HEK293T (cell line): ENCODE measurements around the gene MAN1C1.

ENCODE experiments used
- ARNT ChIP-seq: fragments of 450-650 bp; IDR thresholded peaks from 2 replicates; pipeline ENCODE4 v1.6.1; 2017; ENCODE audit warnings: mild to moderate bottlenecking
- BHLHE40 ChIP-seq: fragments of 450-650 bp; IDR thresholded peaks from 2 replicates; pipeline ENCODE4 v1.6.1; 2016; ENCODE audit warnings: mild to moderate bottlenecking, moderate library complexity, borderline replicate concordance
- CTBP1 ChIP-seq: fragments of 450-650 bp; IDR thresholded peaks from 2 replicates; pipeline ENCODE4 v1.6.1; 2016; ENCODE audit warnings: borderline replicate concordance
- FOXK2 ChIP-seq: fragments of 450-650 bp; IDR thresholded peaks from 2 replicates; pipeline ENCODE4 v1.6.1; 2016; ENCODE audit warnings: mild to moderate bottlenecking
- FOXM1 ChIP-seq: fragments of 450-650 bp; IDR thresholded peaks from 2 replicates; pipeline ENCODE4 v1.6.1; 2017; ENCODE audit warnings: mild to moderate bottlenecking, borderline replicate concordance
- LEF1 ChIP-seq: fragments of 450-650 bp; IDR thresholded peaks from 2 replicates; pipeline ENCODE4 v1.6.1; 2017; ENCODE audit warnings: mild to moderate bottlenecking, borderline replicate concordance
- NFRKB ChIP-seq: fragments of 450-650 bp; IDR thresholded peaks from 2 replicates; pipeline ENCODE4 v1.6.1; 2016; ENCODE audit warnings: mild to moderate bottlenecking, moderate library complexity
- SP1 ChIP-seq: fragments of 450-650 bp; IDR thresholded peaks from 2 replicates; pipeline ENCODE4 v1.6.1; 2017
- SUZ12 ChIP-seq: fragments of 450-650 bp; IDR thresholded peaks from 2 replicates; pipeline ENCODE4 v1.6.1; 2016; ENCODE audit warnings: mild to moderate bottlenecking

DNA sequence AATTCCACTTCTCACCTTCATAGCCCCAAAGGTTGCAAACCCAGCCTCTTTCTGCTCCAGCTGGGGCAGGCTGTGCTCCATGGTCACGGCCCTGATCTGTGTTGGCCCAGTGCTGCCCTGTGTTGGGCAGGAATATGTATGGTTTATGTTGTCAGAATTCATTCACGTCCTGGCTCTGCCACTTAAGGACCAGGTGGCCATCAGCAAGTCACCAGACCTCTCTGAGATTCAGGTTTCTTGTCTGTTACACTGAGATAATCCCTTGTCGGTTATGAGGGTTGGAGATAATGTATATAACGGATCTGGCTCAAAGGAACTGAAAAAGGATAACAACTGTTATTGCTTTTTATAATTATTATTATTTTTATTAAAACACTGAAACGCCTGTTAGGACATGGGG lies 144.3 kb downstream of the MAN1C1 start:
- TF ChIP-seq ARNT = no peak
- no peak for TF ChIP-seq LEF1
- no peak for TF ChIP-seq BHLHE40
- TF ChIP-seq FOXM1 = no peak
- no peak for TF ChIP-seq CTBP1
- no peak for TF ChIP-seq SP1
- TF ChIP-seq FOXK2 = no peak
- no peak for TF ChIP-seq SUZ12
- TF ChIP-seq NFRKB = no peak
